Neural progenitor cell (in vitro differentiated cells): ENCODE results near the gene FKBP1A.

Experiments
- CTCF ChIP-seq: fragments of 200-600 bp; sonication (generic); IDR thresholded peaks from 2 replicates; pipeline ENCODE4 v1.5.1; 2017; ENCODE audit warnings: antibody characterized with exemption, mild to moderate bottlenecking
- EZH2 ChIP-seq: fragments of 200-600 bp; sonication (generic); IDR thresholded peaks from 2 replicates; pipeline ENCODE4 v1.6.1; 2017; ENCODE audit warnings: antibody characterized with exemption, mild to moderate bottlenecking, moderate library complexity

- TF ChIP-seq CTCF (no peak), EZH2 (no peak)
Observed at GRCh38 chr20:1323256-1323655, 69.6 kb downstream of the FKBP1A start.
